ENCODE data around the gene FHIT.

FHIT gene

GRCh38 chr3:61093364-61093763, 157.9 kb downstream of the FHIT start:
- Histone ChIP-seq H3K27me3 (no peaks in the 10 kb centered on the region), H3K9me3 (no peaks in the 10 kb centered on the region), H3K4me2 (no peak overlapping the region), H3K9ac (no peak overlapping the region), H3K27ac (no peak overlapping the region), H3K4me1 (no peaks in the 10 kb centered on the region), H3K4me3 (no peak overlapping the region), H3K36me3 (no peaks in the 10 kb centered on the region), H4K20me1 (no peaks in the 10 kb centered on the region)
- TF ChIP-seq Cebpa-rat (IDR thresholded peaks at IDR 0.05), result no peak

DNA sequence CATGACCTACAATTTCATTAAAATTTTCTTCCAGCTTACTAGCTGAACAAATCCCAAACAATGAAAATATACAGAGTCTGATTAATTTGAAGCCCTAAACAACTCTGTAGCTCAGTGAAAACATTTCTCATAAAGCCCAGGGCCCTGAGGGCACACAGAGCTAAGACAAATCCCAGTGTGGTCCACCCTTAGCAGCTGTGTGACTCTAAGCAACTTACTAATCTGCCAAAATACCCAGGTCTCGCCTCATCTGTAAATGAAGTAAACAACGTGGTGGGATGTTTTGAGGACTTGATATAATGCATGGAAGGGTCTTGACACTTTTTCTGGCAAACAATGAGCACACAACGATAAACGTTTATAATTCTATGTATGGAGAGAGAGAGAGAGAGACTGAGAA, 158.4 kb downstream of the FHIT start:
- Histone ChIP-seq H3K9ac (no peak overlapping the region), H3K4me3 (no peak overlapping the region), H3K36me3 (no peaks in the 10 kb centered on the region), H3K4me1 (no peaks in the 10 kb centered on the region), H3K4me2 (no peak overlapping the region), H3K9me3 (no peaks in the 10 kb centered on the region), H4K20me1 (no peaks in the 10 kb centered on the region), H3K27ac (no peak overlapping the region), H3K27me3 (no peaks in the 10 kb centered on the region)
- no peak for TF ChIP-seq Cebpa-rat (IDR thresholded peaks at IDR 0.05)

GRCh38 chr3:61090389-61091169, 160.7 kb downstream of the FHIT start:
- Histone ChIP-seq H3K9me3 (no peaks in the 10 kb centered on the region), H4K20me1 (no peaks in the 10 kb centered on the region), H3K9ac (no peak overlapping the region), H3K27me3 (no peaks in the 10 kb centered on the region), H3K36me3 (no peaks in the 10 kb centered on the region), H3K4me1 (no peaks in the 10 kb centered on the region), H3K4me2 (no peak overlapping the region), H3K4me3 (no peak overlapping the region), H3K27ac (no peak overlapping the region)
- no peak for TF ChIP-seq Cebpa-rat (IDR thresholded peaks at IDR 0.05)

GRCh38 chr3:61087465-61087864, 163.8 kb downstream of the FHIT start:
- H3K9me3 ChIP-seq, result no peaks in the 10 kb centered on the region
- no peaks in the 10 kb centered on the region for H4K20me1 ChIP-seq
- no peak overlapping the region for H3K4me3 ChIP-seq
- H3K27ac ChIP-seq, result no peak overlapping the region
- TF ChIP-seq Cebpa-rat (IDR thresholded peaks at IDR 0.05), result no peak
- H3K9ac ChIP-seq, result no peak overlapping the region
- H3K36me3 ChIP-seq, result no peaks in the 10 kb centered on the region
- no peaks in the 10 kb centered on the region for H3K27me3 ChIP-seq
- H3K4me1 ChIP-seq, result no peaks in the 10 kb centered on the region
- H3K4me2 ChIP-seq, result no peak overlapping the region

- no peak overlapping the region for H3K9ac ChIP-seq
- no peak for TF ChIP-seq Cebpa-rat (IDR thresholded peaks at IDR 0.05)
- H3K36me3 ChIP-seq, result no peaks in the 10 kb centered on the region
- H3K4me1 ChIP-seq, result no peaks in the 10 kb centered on the region
- H3K4me3 ChIP-seq, result no peak overlapping the region
- no peaks in the 10 kb centered on the region for H3K27me3 ChIP-seq
- no peaks in the 10 kb centered on the region for H3K9me3 ChIP-seq
- no peaks in the 10 kb centered on the region for H4K20me1 ChIP-seq
- no peak overlapping the region for H3K27ac ChIP-seq
- no peak overlapping the region for H3K4me2 ChIP-seq
These were observed 169.7 kb downstream of the FHIT start for GRCh38 chr3:61081554-61081953.

DNA sequence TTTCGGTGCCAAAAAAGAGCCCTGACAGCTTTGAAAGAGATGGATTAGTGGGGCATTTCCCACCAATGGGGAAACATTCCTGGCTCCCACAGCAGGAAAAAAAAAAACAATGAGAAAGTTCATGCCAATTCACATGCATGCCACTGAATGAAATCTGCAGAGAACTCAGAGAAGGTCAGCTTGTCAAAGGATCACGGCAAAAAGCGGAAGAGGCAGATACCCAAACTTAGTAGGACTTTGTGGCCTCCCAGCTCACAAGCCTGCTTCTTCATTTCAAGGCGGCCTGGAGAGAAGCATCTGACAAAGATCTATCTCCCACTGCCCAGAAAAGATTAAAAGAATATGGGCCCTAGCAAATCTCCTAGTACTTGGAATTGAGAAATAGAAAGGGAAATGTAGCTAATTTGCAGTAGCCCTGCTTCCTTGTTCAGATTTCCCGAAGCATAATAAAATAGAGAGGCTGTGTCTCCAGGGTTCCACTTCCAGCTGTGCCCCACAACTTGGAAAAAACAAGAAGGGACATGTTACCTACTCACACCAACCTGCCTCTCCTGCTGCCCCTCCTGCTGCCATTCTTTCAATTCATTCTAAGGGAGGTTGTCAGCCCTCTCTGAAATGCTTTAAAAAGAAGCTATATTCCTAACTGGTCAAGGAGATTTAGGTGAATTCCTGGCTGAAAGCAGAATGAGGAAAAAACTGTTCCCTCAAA, 170.4 kb downstream of the FHIT start:
- Histone ChIP-seq H3K36me3 (no peaks in the 10 kb centered on the region), H4K20me1 (no peaks in the 10 kb centered on the region), H3K9me3 (no peaks in the 10 kb centered on the region), H3K9ac (no peak overlapping the region), H3K4me3 (no peak overlapping the region), H3K27me3 (no peaks in the 10 kb centered on the region), H3K27ac (no peak overlapping the region), H3K4me1 (no peaks in the 10 kb centered on the region), H3K4me2 (no peak overlapping the region)
- no peak for TF ChIP-seq Cebpa-rat (IDR thresholded peaks at IDR 0.05)

- Histone ChIP-seq H3K9me3 (no peaks in the 10 kb centered on the region), H4K20me1 (no peaks in the 10 kb centered on the region), H3K4me1 (no peaks in the 10 kb centered on the region), H3K4me3 (no peak overlapping the region), H3K27me3 (no peaks in the 10 kb centered on the region), H3K9ac (no peak overlapping the region), H3K4me2 (no peak overlapping the region), H3K36me3 (no peaks in the 10 kb centered on the region), H3K27ac (no peak overlapping the region)
- no peak for TF ChIP-seq Cebpa-rat (IDR thresholded peaks at IDR 0.05)
These were observed 173.1 kb downstream of the FHIT start for GRCh38 chr3:61078048-61078752.

GRCh38 chr3:61077551-61077950, 173.7 kb downstream of the FHIT start:
- TF ChIP-seq Cebpa-rat (IDR thresholded peaks at IDR 0.05), result no peak

DNA sequence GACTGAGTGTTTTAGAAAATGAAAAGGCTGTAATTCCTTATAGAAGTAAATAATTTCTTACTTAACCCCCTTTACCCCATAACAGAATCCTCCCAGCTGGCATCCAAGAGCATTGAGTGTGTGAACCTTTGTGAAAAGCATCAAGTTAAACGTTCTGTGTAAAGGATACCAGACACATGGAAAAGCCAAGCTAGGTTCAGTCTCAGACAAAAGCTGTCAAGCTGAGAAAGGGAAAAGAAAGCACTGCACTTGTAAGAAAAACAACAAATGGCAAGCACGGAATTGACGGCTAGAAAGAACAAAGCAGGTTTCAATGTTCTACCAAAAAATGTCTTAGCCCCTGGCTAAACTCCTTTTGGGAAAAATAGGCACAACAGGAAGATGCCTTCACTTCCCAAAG, 176.5 kb downstream of the FHIT start:
- TF ChIP-seq Cebpa-rat (IDR thresholded peaks at IDR 0.05), result no peak
- Histone ChIP-seq H3K36me3 (no peaks in the 10 kb centered on the region), H3K4me3 (no peak overlapping the region), H3K9ac (no peak overlapping the region), H3K27me3 (no peaks in the 10 kb centered on the region), H3K9me3 (no peaks in the 10 kb centered on the region), H4K20me1 (no peaks in the 10 kb centered on the region), H3K27ac (no peak overlapping the region), H3K4me2 (no peak overlapping the region), H3K4me1 (no peaks in the 10 kb centered on the region)

More at GRCh38 chr3:61077551-61077950, 173.7 kb downstream of the FHIT start:
- Histone ChIP-seq H3K27me3 (no peaks in the 10 kb centered on the region), H4K20me1 (no peaks in the 10 kb centered on the region), H3K36me3 (no peaks in the 10 kb centered on the region), H3K4me1 (no peaks in the 10 kb centered on the region), H3K4me2 (no peak overlapping the region), H3K9ac (no peak overlapping the region), H3K27ac (no peak overlapping the region), H3K9me3 (no peaks in the 10 kb centered on the region), H3K4me3 (no peak overlapping the region)

All from BLaER1 (cell line).